ENCODE data around the gene ZC3H12D.

The ZC3H12D gene

DNA sequence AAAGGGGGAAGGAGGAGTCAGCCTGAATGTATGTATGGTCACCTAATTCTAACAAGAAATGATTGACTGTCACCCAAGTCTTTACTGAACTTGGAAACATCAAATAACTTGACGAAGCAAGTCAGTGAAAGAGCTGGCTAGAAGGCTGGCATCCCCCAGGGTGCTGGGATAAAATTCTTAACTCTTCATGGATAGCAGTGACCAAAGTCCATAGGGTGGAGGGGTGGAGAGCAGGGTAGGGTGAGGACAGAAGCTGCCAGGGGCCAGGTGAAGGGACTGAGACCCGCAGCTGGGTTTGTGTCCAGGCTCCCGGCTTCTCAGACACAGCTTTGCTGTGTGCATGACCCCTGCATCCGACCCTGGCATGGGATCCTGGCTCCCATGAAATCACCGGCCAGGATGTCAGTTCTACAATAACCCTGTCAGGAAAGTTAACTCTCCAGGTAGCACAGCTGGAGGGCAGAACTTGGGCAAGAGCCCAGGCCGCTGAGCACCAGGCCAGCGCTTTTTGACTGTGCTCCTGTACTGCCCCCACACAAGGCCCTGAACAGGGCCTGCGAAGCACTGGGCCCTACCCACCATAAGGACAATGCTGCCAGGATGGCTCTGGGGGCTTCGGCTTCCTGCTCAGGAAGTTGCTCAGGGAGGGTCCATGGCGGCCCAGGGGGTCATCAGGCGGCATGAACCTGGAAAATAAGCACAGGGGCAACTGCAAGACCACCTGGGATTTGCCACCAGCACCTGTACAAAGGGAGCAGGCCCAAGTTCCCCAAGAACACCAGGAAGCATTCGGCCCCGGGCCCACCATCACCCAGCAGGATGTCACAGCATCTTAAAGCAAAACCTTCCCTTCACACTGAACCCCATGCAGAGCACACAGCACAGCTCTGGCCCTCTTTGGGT, 32.5 kb downstream of the ZC3H12D start:
- Histone ChIP-seq H2AFZ (ENCODE audit: low read length) (no peak overlapping the region), H3K79me2 (ENCODE audit: insufficient read depth, low read length) (no peaks in the 10 kb centered on the region), H3K4me3 (ENCODE audit: low read depth, low read length, poor library complexity, severe bottlenecking) (no peak overlapping the region), H3K36me3 (ENCODE audit: insufficient read depth, low read length) (peaks cover 40% of the 10 kb centered on the region; the same call in 1 of the 2 replicates), H3K27ac (ENCODE audit: low read depth, low read length, poor library complexity, severe bottlenecking) (no peak overlapping the region), H3K4me2 (ENCODE audit: low read length) (no peak overlapping the region), H3K9me3 (ENCODE audit: low read length) (no peaks in the 10 kb centered on the region), H3K9me2 (ENCODE audit: low read depth, low read length) (no peaks in the 10 kb centered on the region), H3K27me3 (ENCODE audit: insufficient read depth, low read length) (no peaks in the 10 kb centered on the region), H3K9ac (ENCODE audit: low read length) (no peak overlapping the region), H3F3A (ENCODE audit: insufficient read depth, low read length) (no peaks in the 10 kb centered on the region), H3K4me1 (ENCODE audit: insufficient read depth, low read length, severe bottlenecking) (no peaks in the 10 kb centered on the region), H4K20me1 (ENCODE audit: insufficient read depth, low read length) (no peaks in the 10 kb centered on the region)
- TF ChIP-seq EZH2 (IDR thresholded peaks at IDR 0.05; ENCODE audit: borderline replicate concordance, low read length) (no peak), CTCF (IDR thresholded peaks at IDR 0.05; ENCODE audit: low read length) (no peak)

DNA sequence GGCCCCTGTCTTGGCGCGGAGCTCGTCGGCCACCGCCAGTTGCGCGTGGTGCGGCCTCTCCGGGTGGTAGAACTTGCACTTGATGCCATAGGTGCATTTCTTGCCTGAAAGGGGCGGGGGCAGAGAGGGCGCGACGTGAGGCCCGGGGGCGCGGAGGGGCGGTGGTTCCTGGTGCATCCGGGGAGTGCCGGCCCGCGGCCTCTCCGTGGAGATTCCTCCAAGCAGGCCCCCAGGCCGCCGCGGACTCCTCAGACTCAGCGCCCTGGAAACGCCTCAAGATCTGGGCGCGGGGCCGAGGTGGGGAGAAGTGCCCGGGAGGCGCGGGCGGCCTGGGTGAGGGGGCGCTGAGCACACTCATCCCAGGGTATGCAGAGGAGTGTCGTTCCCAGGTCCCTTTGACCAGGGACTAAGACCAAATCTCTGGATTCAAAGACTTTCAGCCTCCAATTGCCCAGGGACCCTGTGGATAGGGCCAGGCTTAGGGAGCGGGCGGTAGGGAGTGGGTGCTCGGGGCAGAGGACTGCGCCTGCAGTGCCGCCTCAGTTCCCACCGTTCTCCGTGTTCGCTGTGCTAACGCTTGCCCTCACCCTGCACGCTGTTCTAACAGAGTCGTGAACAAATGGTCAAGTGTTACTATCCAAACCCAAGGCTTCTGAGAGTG, 33.3 kb downstream of the ZC3H12D start:
- Histone ChIP-seq H3K79me2 (ENCODE audit: insufficient read depth, low read length) (no peaks in the 10 kb centered on the region), H3K36me3 (ENCODE audit: insufficient read depth, low read length) (peaks cover 32% of the 10 kb centered on the region; the same call in 1 of the 2 replicates), H3K4me3 (ENCODE audit: low read depth, low read length, poor library complexity, severe bottlenecking) (no peak overlapping the region), H3K9me3 (ENCODE audit: low read length) (no peaks in the 10 kb centered on the region), H3K27me3 (ENCODE audit: insufficient read depth, low read length) (no peaks in the 10 kb centered on the region), H3K27ac (ENCODE audit: low read depth, low read length, poor library complexity, severe bottlenecking) (no peak overlapping the region), H3K4me1 (ENCODE audit: insufficient read depth, low read length, severe bottlenecking) (no peaks in the 10 kb centered on the region), H3K4me2 (ENCODE audit: low read length) (no peak overlapping the region), H3K9me2 (ENCODE audit: low read depth, low read length) (no peaks in the 10 kb centered on the region), H3F3A (ENCODE audit: insufficient read depth, low read length) (no peaks in the 10 kb centered on the region), H2AFZ (ENCODE audit: low read length) (no peak overlapping the region), H3K9ac (ENCODE audit: low read length) (no peak overlapping the region), H4K20me1 (ENCODE audit: insufficient read depth, low read length) (no peaks in the 10 kb centered on the region)
- TF ChIP-seq EZH2 (IDR thresholded peaks at IDR 0.05; ENCODE audit: borderline replicate concordance, low read length): no peak
- no peak for TF ChIP-seq CTCF (IDR thresholded peaks at IDR 0.05; ENCODE audit: low read length)

GRCh38 chr6:149450679-149451375, 34.0 kb downstream of the ZC3H12D start:
- H3K27ac ChIP-seq (ENCODE audit: low read depth, low read length, poor library complexity, severe bottlenecking): no peak overlapping the region
- H3K79me2 ChIP-seq (ENCODE audit: insufficient read depth, low read length): no peaks in the 10 kb centered on the region
- no peak overlapping the region for H2AFZ ChIP-seq (ENCODE audit: low read length)
- peaks cover 32% of the 10 kb centered on the region; the same call in 1 of the 2 replicates for H3K36me3 ChIP-seq (ENCODE audit: insufficient read depth, low read length)
- H4K20me1 ChIP-seq (ENCODE audit: insufficient read depth, low read length): no peaks in the 10 kb centered on the region
- H3K4me1 ChIP-seq (ENCODE audit: insufficient read depth, low read length, severe bottlenecking): no peaks in the 10 kb centered on the region
- TF ChIP-seq EZH2 (IDR thresholded peaks at IDR 0.05; ENCODE audit: borderline replicate concordance, low read length) (no peak), CTCF (IDR thresholded peaks at IDR 0.05; ENCODE audit: low read length) (no peak)
- no peaks in the 10 kb centered on the region for H3K9me3 ChIP-seq (ENCODE audit: low read length)
- no peaks in the 10 kb centered on the region for H3K9me2 ChIP-seq (ENCODE audit: low read depth, low read length)
- H3F3A ChIP-seq (ENCODE audit: insufficient read depth, low read length): no peaks in the 10 kb centered on the region
- no peaks in the 10 kb centered on the region for H3K27me3 ChIP-seq (ENCODE audit: insufficient read depth, low read length)
- H3K4me3 ChIP-seq (ENCODE audit: low read depth, low read length, poor library complexity, severe bottlenecking): no peak overlapping the region
- H3K9ac ChIP-seq (ENCODE audit: low read length): no peak overlapping the region
- no peak overlapping the region for H3K4me2 ChIP-seq (ENCODE audit: low read length)

All from OCI-LY1 (cell line).